Gastrocnemius medialis (tissue), 4 donors: Measurements from ENCODE around the gene CEP126. TPM values are rescaled to one million over a fixed set of nuclear protein-coding genes. Genes with fewer than 3 reads are reported as not detected.

ENCODE experiments used
- ATAC-seq, 2 donors: fragments of 150-250 bp; one replicate each; pipeline ENCODE4 v1.9.1; 2016
- DNase-seq, 2 donors: peaks; one replicate each; pipeline ENCODE4 v3.0.0-alpha.2; 2019
- H3K27ac ChIP-seq, 4 donors: fragments of 200-600 bp; sonication (generic); 1 replicate in 1 of 4; 2 replicates in 3 of 4; pipeline ENCODE4 v1.5.1; 2016 to 2018; ENCODE audit warnings: mild to moderate bottlenecking in 2 of 4, moderate library complexity in 1 of 4
- H3K27me3 ChIP-seq, 3 donors: fragments of 200-600 bp; sonication (generic) in 2 of 3; 1 replicate in 1 of 3; 2 replicates in 2 of 3; pipeline versions ENCODE4 v1.5.1 to v1.6.0; 2016 to 2019; ENCODE audit warnings: mild to moderate bottlenecking in 1 of 3, moderate library complexity in 1 of 3
- H3K36me3 ChIP-seq, 2 donors: fragments of 200-600 bp; sonication (generic) in 1 of 2; one replicate each; pipeline ENCODE4 v1.5.1; 2017 to 2018
- H3K4me1 ChIP-seq, 2 donors: fragments of 200-600 bp; sonication (generic) in 1 of 2; one replicate each; pipeline ENCODE4 v1.5.1; 2016 to 2017; ENCODE audit warnings: mild to moderate bottlenecking in 2 of 2
- H3K4me3 ChIP-seq, 4 donors: fragments of 200-600 bp; sonication (generic) in 3 of 4; 1 replicate in 1 of 4; 2 replicates in 3 of 4; pipeline ENCODE4 v1.5.1; 2016 to 2019; ENCODE audit warnings: mild to moderate bottlenecking in 2 of 4
- H3K9me3 ChIP-seq, 3 donors: fragments of 200-600 bp; sonication (generic) in 2 of 3; 1 replicate in 1 of 3; 2 replicates in 2 of 3; pipeline ENCODE4 v1.5.1; 2016 to 2019
- POLR2A ChIP-seq, 2 donors: fragments of 450-650 bp; IDR thresholded peaks; one replicate each; pipeline ENCODE4 v1.6.1; 2017; ENCODE audit warnings: antibody characterized with exemption in 2 of 2, mild to moderate bottlenecking in 2 of 2, moderate library complexity in 2 of 2
- in situ Hi-C, 4 donors: fragments of 200-750 bp; cut with MboI; loops; one replicate each; pipeline versions ENCODE4 v1.15.0 to v1.8.0; 2017; ENCODE audit warnings: low sequenced_read_pairs in 4 of 4
- intact Hi-C: fragments of 100-400 bp; cut with DNase I; formaldehyde crosslinking; loops from one replicate; pipeline ENCODE4 v1.15.1; 2023; ENCODE audit warnings: low total_unique reads
- total RNA-seq, 4 donors: library from RNA; depleted of rRNA; stranded (reverse); fragments of >200 nt; gene quantifications; one replicate each; pipeline versions ENCODE4 v1.1.0 to v1.2.3, GENCODE V29; 2016
- TF ChIP-seq, protein P1 (sequence below), 5 experiments: fragments of 450-650 bp in 3 of 5; fragments of 200-600 bp in 2 of 5; sonication (generic) in 2 of 5; IDR thresholded peaks in 4 of 5; conservative IDR thresholded peaks in 1 of 5; 1 replicate in 4 of 5; 2 replicates in 1 of 5; pipeline ENCODE4 v1.5.1; 2016 to 2019; ENCODE audit warnings: antibody characterized with exemption in 5 of 5, mild to moderate bottlenecking in 3 of 5, moderate library complexity in 3 of 5

Gene CEP126
- total RNA-seq, 4 donors from 2014 or later, result 0.42 to 0.63 (median 0.55) TPM

DNA sequence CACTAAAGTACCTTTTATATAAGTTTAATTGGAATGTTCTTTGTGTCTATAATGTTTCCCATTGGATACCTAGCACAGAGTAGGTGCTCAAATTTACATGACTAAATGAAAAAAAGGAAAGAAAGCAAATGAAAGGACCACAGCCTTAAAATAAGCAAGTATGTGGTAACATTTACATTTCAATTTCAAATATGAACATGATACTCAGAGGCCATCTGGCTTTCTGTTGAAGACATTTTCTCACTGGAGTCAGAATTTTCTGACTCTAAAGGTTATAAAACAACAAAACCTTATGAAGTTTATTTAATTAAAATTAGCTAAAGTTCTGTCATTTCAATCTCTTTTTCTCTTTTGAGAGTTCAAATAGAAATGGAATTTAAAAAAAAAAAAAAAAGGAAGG, 2.4 kb downstream of the CEP126 start:
- peaks cover 0 to 10% of the 10 kb centered on the region in 2 donors for H3K4me1 ChIP-seq
- H3K9me3 ChIP-seq, result no peaks in the 10 kb centered on the region
- intact Hi-C loops (loop anchor here (10.0 kb wide), 1 partner anchor 198 kb away; the partner anchor contains the start of gene YAP1), in situ Hi-C loops (no loop called here)
- no peak overlapping the region for H3K4me3 ChIP-seq
- H3K36me3 ChIP-seq, result no peaks in the 10 kb centered on the region
- no peaks in the 10 kb centered on the region for H3K27me3 ChIP-seq
- no peak overlapping the region for H3K27ac ChIP-seq
- DNase-seq (no peak), ATAC-seq (no peak)
- TF ChIP-seq, protein P1, sequence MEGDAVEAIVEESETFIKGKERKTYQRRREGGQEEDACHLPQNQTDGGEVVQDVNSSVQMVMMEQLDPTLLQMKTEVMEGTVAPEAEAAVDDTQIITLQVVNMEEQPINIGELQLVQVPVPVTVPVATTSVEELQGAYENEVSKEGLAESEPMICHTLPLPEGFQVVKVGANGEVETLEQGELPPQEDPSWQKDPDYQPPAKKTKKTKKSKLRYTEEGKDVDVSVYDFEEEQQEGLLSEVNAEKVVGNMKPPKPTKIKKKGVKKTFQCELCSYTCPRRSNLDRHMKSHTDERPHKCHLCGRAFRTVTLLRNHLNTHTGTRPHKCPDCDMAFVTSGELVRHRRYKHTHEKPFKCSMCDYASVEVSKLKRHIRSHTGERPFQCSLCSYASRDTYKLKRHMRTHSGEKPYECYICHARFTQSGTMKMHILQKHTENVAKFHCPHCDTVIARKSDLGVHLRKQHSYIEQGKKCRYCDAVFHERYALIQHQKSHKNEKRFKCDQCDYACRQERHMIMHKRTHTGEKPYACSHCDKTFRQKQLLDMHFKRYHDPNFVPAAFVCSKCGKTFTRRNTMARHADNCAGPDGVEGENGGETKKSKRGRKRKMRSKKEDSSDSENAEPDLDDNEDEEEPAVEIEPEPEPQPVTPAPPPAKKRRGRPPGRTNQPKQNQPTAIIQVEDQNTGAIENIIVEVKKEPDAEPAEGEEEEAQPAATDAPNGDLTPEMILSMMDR (IDR thresholded peaks at IDR 0.05 in 4 of 5, conservative IDR thresholded peaks at IDR 0.05 in 1 of 5), result no peak
- no peak for TF ChIP-seq POLR2A (IDR thresholded peaks at IDR 0.05)

DNA sequence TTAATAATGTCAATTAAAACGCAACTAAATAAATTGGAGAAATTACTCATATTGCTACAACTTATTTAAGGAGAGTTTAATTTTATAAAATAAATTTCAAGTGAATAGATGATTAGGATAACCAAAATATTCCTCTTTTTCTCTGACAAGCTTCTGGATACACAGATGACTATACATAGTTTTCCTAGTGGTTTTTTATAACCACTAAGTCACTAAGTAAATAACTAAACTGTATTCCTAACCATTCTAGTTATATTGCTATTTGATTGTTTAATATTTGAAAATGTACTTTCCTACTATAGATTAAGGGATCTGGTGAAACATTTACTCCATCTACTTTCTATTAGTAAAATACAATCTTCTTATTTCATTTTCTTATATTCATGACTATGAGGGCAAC, 6.2 kb downstream of the CEP126 start:
- Histone ChIP-seq H3K4me3 (no peak overlapping the region), H3K9me3 (no peaks in the 10 kb centered on the region), H3K27ac (no peak overlapping the region), H3K4me1 (no peaks in the 10 kb centered on the region), H3K27me3 (no peaks in the 10 kb centered on the region), H3K36me3 (no peaks in the 10 kb centered on the region)
- in situ Hi-C loops, result no loop called here
- DNase-seq, result no peak
- intact Hi-C loops, result no loop called here
- no peak for TF ChIP-seq POLR2A (IDR thresholded peaks at IDR 0.05)
- TF ChIP-seq, protein P1 (IDR thresholded peaks at IDR 0.05 in 4 of 5, conservative IDR thresholded peaks at IDR 0.05 in 1 of 5), result no peak
- no peak for ATAC-seq

DNA sequence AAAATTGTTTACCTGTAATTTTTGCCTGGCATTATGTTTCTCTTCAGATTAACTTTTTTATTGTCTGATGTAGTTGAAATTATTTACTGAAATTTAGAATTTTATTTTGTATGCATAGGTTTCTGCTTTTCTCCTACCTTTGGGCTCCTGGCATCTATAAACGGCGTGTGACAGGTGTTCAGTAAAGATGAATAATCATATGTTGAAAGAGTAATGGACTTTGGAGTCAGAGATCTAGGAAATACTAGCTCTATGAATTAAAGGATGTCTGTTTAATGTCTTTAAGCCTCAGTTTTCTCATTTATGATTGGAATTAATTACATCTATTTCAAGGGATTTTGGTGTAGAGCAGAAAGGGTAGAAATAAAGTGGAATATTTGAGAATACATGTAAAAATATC, 8.7 kb downstream of the CEP126 start:
- H3K27ac ChIP-seq, result no peak overlapping the region
- no peak for TF ChIP-seq POLR2A (IDR thresholded peaks at IDR 0.05)
- in situ Hi-C loops, result no loop called here
- no peaks in the 10 kb centered on the region for H3K9me3 ChIP-seq
- H3K27me3 ChIP-seq, result no peaks in the 10 kb centered on the region
- intact Hi-C loops, result no loop called here
- DNase-seq, result no peak
- no peaks in the 10 kb centered on the region for H3K36me3 ChIP-seq
- no peak overlapping the region for H3K4me3 ChIP-seq
- ATAC-seq, result no peak
- H3K4me1 ChIP-seq, result no peaks in the 10 kb centered on the region

- Histone ChIP-seq H3K27me3 (no peaks in the 10 kb centered on the region), H3K9me3 (no peaks in the 10 kb centered on the region), H3K4me3 (no peak overlapping the region), H3K27ac (no peak overlapping the region), H3K36me3 (no peaks in the 10 kb centered on the region), H3K4me1 (no peaks in the 10 kb centered on the region)
- intact Hi-C loops (no loop called here), in situ Hi-C loops (no loop called here)
- ATAC-seq (no peak), DNase-seq (no peak)
- no peak for TF ChIP-seq POLR2A (IDR thresholded peaks at IDR 0.05)
- TF ChIP-seq, protein P1 (IDR thresholded peaks at IDR 0.05 in 4 of 5, conservative IDR thresholded peaks at IDR 0.05 in 1 of 5), result no peak
These were observed 14.6 kb downstream of the CEP126 start for GRCh38 chr11:101929294-101929915.

DNA sequence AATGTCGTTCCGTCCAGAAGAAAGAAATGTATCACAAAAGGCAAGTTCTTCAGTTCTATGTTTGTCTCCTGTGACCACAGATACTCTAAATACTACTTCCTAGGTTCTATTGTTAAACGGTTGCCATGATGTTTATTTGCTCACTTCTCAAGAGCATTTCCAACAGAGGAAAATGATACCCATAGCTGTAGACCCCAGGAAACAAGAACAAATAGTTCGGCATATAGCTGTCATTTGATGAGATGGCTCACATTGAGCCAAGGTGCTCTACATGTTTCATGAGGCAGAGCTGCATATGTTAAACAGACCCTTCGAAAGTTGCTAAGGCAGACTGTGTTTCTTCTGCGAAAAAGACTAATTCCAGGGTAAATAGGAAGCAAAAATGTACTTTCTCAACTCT, 16.9 kb downstream of the CEP126 start:
- intact Hi-C loops (no loop called here), in situ Hi-C loops (no loop called here)
- Histone ChIP-seq H3K9me3 (no peaks in the 10 kb centered on the region), H3K4me3 (no peak overlapping the region), H3K4me1 (no peaks in the 10 kb centered on the region), H3K36me3 (no peaks in the 10 kb centered on the region), H3K27ac (no peak overlapping the region), H3K27me3 (no peaks in the 10 kb centered on the region)
- TF ChIP-seq, protein P1 (IDR thresholded peaks at IDR 0.05 in 4 of 5, conservative IDR thresholded peaks at IDR 0.05 in 1 of 5), result no peak
- no peak for TF ChIP-seq POLR2A (IDR thresholded peaks at IDR 0.05)
- ATAC-seq (no peak), DNase-seq (no peak)
